ENCODE data around the gene PRDM16.

The PRDM16 gene

DNA sequence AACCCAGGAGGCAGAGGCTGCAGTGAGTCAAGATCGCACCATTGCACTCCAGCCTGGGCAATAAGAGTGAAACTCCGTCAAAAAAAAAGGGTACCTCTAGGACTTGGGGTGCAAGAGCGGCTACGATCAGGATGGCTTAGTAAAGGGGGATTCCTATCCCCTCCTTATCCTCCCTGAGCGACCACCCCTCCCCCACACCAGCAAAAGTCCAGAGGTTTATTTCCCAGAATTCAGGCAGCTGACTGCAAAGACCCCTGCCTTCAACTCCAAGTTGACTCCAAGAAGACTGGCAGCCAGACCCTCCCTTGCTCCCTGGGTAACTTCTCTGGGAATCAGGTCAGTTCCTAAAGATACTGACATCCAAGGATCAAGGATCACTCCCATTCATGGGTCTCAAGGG lies 12.4 kb upstream of the PRDM16 start:
- no peak for DNase-seq

DNA sequence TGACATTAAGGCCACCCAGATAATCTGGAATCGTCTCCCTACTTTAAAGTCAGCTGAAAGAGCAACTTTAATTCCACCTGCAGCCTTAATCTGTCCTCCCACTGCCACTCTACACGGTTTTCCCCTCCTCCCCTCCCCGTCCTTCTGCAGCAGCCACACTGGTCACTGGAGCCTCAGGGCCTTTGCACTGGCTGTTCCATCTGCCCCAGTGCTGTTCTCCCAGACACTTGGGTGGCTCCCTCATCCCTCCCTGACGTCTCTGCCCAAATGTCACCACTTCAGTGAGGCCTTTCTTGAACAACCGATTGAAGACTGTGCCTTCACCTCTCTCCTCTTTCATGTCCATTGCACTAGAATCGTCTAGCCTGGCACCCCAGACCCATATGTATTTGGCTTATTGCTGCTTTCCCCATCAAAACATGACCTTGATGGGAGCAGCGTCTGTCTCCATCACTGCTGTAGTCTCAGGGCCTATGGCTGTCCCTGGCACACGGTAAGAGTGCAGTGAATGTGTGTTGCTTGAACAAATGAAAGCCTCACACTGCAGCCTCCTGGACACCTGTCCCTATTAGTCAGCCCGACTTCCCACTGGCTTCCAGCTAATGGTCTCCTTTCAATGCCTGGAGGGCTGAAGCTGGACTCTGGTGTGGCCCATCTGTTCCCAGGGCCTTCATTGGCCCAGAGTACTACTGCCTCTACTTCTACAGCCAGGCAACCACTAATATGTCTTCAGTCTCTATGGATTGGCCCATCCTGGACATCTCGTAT lies 10.6 kb upstream of the PRDM16 start:
- no peak for DNase-seq

DNA sequence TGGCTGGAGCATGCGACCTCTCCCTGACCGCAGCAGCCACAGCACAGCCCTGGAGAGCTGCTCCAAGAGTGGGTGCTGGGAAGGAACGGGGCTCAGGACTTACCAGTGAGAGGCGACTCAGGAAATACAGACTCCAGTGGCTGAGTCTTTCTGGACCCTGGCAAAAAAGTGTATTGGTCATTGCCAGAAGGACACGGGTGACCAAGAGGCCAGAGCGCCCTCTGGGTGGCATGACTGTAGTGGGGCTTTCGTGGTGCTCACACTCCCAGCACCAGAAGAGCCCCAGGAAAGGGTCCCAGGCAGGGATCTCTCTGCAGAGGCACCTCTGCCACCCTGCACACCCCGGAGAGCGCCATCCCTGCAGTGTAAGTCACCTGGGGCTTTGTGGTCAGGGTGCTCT lies 8.9 kb upstream of the PRDM16 start:
- no peak for DNase-seq

DNA sequence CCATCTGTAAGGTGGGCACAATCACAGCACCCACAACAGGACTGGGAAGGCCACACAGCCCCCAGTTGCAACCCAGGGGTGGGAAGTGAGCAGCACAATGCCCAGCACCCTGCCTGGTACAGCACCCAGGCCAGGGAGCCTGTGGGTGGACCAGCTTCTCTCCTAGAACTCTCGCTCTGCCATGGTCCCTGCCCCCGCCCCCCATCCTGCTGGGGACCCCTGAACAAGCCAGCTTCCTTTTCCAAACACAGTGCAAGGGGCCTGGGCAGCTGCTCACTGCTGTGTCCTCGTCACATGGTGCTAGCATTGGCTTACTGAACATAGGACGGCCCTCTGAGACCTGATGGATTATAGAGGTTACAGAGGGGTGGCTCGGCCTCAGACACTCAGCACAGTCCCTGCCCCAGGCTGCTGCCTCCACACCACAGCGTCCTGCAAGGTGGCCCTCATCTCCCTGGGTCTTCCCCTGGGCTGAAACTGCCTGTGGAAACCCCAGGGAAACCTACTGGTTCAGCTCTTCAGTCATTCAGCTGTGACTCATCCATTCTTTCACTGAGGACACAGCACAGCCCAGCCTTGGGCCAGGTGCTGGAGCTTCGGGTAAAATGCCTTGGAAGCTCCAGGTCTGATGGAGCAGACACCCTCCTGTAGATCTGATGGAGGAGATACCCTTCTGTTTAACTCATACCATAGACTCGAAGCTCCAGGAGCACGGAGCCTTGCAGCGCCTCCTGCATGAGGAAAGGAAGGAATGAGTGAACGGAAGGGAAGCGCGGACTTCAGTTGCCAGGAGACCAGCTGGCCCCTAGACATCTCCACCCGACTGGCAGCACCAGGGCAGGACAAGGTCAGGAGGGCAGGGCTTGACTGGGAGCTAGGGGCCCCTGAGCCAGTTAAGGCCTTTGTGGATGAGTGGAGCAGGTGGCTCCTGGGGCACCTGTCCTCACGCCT lies 8.1 kb upstream of the PRDM16 start:
- DNase-seq = no peak

DNA sequence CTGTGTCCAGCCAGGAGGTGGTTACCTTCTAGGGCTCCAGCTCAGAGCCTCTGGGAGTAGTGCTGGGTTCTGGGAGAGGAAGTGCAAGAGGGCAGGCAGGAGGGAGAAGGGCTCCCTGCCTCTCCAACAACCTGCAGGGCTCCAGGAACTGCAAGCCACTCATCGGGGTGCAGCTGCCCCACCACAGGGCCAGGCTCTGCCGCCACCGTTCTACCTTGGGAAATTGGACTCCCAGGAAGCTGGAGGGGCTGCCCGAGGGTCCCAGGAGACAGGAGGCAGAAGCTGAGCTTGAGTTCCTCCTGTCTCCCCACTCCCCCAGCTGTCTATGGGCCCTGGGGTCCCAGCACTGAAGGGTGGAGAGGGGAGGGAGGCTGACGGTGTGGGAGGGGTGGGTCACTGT lies 7.4 kb upstream of the PRDM16 start:
- no peak for DNase-seq

DNA sequence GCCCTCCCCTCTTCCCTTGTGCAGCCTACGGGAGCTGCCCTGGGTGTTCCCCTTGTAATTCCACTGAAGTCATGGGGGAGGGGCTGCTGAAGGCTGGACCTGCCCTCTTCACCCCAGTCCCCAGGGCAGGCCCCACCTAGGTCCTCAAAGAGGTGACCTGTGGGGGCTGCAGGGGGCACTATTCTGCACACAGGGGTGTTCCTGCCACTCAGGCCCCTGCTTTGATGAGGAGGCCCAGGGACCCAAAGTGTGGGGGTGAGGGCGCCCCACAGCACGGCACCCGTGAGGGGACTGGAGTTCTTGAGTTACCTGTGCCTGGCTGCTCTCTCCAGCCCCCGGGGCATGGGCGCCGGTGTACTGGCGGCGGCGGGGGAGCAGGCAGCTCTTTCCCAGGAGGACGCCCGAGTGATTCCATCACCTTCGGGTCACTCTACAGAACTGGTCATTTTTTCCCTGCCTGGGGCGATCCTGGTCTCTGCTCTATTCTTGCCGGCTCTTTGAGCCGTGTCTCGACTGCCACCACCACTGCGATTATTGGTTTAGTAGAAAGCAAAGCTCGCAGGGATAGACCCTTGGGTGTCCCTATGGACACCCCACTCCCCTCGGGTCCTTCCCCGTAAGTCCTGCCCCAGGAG lies 6.9 kb upstream of the PRDM16 start:
- DNase-seq = no peak

DNA sequence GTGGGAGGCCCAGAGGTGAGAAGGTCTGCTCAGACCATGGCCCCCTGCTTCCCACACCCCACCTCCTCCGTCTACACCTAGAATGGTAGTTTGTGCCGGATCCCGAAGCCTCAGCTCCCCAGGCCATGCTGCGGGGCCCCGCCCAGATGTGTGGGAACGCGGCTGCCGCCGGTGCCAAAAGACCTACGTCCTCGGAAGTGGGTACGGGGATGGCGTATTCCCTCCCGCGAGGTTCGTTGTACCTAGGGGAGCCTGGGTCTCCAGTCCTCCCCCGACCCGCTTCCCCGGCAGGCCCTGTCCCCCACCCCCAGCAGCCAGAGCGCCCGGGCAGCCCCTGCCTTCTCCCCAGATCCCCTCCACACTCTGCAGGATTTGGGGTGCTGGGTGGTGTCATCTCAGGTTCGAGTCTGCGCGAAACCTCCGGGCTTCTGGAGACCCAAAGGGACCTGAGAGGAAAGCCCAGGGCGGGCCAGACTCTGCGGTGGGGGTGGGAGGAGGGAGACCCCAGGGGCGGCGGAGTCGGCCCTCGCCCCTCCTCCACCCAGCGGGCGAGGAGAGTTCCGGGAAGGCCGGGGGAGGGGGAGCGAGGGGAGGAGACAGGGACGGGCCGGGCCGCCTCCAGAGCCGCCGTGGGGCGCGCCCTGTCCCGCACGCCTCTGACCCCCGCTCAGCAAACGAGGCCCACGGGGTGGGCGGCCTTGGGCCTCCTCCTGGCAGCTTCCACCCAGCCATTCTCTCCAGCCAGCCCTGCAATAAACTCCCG lies 6.2 kb upstream of the PRDM16 start:
- no peak for DNase-seq

- no peak for DNase-seq
Measured at GRCh38 chr1:3063379-3064295, 5.4 kb upstream of the PRDM16 start.

GRCh38 chr1:3064296-3064850 lies 4.6 kb upstream of the PRDM16 start:
- no peak for DNase-seq

DNA sequence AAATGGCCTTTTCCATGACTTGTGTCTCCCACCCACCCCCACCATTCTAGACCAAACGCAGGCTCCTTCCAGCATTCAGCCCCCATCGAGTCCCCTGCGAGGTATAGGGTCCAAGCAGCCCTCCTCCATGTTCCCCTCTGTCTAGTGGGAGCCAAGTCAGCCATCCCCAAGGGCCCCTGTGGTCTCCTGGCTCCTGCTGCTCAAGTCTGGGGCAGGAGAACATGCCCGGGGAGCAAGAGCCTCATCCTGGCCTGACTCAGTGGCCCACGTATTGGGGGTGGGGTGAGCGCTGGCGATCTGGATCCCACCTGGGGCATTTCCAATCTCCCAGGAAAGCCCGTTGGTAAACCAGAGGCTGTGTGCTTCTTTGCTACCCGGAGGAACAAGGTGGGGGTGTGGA lies 4.1 kb upstream of the PRDM16 start:
- DNase-seq = no peak

DNA sequence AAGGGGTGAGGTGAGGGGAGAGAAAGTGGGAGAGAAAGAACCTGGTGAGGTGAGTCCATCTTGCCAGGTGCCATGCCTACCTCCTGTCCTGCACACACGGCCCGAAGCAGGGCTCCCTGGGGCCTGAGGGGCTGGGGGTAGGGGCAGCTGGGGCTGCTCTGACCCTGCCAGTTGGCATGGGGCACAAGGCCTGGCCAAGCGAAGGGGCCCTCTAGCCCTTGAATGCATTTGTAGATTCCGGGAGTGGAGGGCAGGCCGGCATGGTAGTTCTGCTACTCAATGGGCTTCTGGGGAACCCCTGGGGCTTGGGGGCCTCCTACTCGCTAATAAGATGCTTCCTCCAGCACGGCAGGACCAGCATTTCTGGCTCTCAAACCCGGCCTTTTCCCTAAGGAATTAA lies 3.6 kb upstream of the PRDM16 start:
- DNase-seq = no peak

DNA sequence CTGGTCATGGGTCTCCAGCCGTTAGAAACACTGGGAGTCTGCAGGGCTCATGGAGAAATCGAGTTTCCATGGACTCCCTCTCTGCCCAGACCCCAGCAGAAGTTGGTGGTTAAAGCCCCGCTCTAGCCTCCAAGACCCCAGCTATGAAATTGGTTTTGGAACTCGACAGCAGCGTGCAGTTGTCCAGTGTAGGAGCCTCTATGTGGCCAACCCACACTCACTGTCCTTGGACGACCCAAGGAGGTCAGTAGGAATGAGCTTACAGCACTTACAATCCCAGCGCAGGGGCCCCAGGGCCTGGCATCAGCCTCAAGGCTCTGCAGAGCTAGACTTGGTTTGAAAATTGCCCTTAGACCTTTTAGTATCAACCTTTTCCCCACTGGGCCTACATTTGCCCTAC lies 3.2 kb upstream of the PRDM16 start:
- DNase-seq = no peak

DNA sequence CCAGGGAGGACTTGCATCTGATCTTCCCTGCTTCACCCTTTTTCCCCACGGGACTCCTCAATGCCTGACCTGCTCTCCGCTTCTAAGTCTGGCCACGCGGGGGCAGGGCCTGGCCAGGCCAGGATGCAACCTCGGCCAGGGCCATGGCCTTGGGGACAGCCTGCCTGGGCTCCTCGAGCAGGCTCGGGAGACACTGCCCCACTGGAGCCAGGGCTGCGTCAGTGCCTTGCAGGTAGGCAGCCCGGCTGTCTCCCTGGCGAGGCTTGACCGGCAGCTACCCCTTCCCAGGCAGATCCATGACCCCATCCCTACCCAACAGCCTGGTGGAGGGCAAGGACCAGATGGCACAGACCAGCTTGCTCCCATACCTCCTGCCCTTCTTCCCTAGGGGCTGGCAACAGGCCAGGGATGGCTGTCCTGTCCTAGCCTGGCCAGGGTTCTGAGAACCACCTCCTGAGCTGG lies 2.7 kb upstream of the PRDM16 start:
- DNase-seq = no peak

- DNase-seq = no peak
Measured at GRCh38 chr1:3066826-3067225, 2.2 kb upstream of the PRDM16 start.

DNA sequence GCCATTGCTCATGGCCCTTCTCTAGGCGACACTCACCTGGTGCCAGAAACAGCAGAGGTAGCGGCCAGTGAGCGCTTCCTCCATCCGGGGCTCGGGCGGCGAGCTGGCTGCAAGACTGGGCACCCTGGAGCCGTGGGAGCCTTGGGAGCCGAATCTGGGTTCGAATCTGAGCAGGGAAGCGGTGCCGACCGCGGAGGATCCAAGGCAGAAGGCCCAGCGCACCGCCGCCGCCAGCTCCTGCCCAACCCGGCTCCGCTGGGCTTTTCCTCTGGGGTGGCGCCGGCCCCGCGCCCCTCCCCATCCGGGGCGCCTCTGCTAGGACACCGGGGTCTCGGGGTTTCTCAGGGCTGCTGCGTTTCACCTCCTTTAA lies 1.7 kb upstream of the PRDM16 start:
- no peak for DNase-seq

GRCh38 chr1:3067671-3068563 lies 1.1 kb upstream of the PRDM16 start:
- DNase-seq = no peak

- DNase-seq = no peak
Measured at GRCh38 chr1:3069491-3070308, 697 bp downstream of the PRDM16 start.

DNA sequence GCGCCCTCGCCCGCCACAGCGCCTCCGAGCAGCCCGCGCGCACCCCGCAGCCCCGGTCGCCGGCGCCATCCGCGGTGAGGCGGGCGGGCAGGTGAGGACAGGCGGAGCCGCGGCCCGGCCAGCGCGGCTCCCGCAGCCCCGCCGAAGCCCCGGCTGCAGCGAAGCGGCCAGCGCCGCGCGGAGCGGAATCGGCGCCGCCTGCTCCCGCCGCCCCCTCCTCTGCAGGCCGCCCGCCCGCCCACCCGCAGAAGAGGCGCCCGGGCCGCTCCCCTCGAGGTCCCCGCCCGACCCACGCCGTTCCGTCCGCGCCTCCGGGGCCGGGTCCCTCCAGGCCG lies 1.3 kb downstream of the PRDM16 start:
- no peak for DNase-seq

All from activated CD8-positive, alpha-beta memory T cell treated with anti-CD3 and anti-CD28 coated beads for 24 hours (primary cell).